Frontal cortex (tissue), 4 donors: ENCODE data around the gene TCF12. TPM values are rescaled to one million over a fixed set of nuclear protein-coding genes. Genes with fewer than 3 reads are reported as not detected.
"Not testable (repeated sequence)": the region's sequence is repeated elsewhere in the genome, so short reads cannot be mapped to it uniquely, and the experiment has no call there.

Experiments used
- DNase-seq, 2 donors: peaks; one replicate each; pipeline ENCODE4 v3.0.0; 2012; ENCODE audit warnings: low spot score in 2 of 2
- FAIRE-seq: peaks from 2 replicates; lab custom pipeline; 2012; peaks lifted over from hg19 to GRCh38; lab: Jason Lieb, UNC
- total RNA-seq: library from RNA; depleted of rRNA; stranded (reverse); fragments of >200 nt; gene quantifications from one replicate; pipeline ENCODE4 v1.2.3, GENCODE V29; 2014
- donor health status: control.
- donor health status: control.
- donor health status: control.

Gene TCF12
- total RNA-seq, 1 donor from 2014 or later = 87.2 TPM

DNA sequence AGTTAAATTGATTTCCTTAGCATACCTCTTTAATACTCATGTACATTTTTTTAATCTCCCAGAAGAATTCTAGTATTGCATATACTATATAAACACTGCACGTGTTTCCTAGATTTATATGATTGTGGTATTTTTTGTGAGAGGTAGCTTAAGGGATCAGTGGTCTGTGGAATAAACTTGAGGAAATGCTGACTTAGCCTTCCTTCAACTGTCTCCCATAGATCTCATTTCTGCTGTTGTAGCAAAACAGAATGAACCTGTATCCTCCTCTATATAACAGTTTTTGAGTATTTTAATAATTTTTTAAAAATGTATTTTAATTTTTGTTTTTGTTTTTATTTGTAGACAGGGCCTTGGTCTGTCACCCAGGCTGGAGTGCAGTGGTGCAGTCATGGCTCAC lies 86.8 kb downstream of the TCF12 start:
- DNase-seq (no peak), FAIRE-seq (no peak)

DNA sequence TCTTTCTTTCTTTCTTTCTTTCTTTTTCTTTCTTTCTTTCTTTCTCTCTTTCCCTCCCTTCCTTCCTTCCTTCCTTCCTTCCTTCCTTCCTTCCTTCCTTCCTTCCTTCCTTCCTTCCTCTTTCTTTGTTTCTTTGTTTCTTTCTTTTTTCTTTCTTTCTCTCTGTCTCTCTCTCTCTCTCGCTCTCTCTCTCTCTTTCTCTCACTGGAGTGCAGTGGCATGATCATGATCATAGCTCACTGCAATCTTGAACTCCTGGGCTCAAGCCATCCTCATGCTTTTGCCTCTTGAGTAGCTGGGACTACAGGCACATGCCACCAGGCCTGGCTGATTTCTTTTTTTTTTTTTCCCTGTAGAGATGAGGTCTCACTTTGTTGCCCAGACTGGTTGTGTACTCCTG lies 89.4 kb downstream of the TCF12 start:
- FAIRE-seq, DNase-seq: not testable (repeated sequence)

DNA sequence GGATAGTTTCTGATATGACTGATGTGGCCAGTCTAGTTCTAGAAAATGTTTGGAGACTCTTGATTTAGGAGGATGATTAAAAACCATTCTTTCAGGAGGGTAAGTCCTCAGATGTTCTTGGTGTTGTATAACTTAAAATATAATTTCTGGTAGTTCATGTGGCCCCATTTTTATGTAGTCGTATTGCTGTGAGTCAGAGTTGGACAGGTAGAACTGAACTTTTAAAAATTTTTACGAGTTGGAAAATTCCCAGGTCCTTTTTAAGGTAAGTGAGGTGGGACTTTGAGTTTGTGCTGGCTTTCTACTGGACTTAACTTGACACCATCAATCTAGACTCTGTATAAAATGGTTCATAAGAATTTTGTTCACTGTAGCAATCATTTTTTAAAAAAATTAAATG lies 92.3 kb downstream of the TCF12 start:
- DNase-seq = no peak
- no peak for FAIRE-seq

DNA sequence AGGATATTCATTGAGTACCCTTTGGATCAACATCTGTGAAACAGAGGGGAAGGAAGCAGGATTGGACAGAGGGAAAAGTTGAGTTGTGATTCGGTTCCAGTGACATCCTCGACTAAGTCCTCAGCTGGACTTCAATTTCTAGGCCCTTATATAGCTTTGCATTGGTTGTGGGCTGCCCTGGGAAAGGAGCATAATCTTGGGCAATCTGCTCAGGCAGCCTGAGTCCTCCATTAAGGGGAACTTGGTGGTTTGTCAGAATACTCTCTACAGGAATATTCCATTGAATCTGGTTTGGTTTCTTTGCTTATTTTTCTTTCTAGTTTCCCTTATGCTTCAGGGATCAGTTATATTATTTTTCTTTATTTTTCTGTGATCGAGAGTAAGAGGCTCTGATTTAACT lies 94.1 kb downstream of the TCF12 start:
- FAIRE-seq = no peak
- DNase-seq = no peak

DNA sequence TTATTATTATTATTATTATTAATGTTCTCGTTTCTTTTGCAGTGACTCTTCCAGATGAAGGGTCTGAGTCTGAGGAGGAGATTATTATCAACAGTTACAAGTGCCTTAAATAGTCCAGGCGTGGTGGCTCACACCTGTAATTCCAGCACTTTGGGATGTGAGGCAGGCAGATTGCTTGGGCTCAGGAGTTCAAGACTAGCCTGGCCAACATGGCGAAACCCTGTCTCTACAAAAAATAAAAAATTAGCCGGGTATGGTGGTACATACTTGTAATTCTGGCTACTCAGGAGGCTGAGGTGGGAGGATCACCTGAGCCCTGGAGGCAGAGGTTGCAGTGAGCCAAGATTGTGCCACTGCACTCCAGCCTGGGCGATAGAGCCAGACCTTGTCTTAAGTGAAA lies 96.5 kb downstream of the TCF12 start:
- not testable (repeated sequence) for FAIRE-seq, DNase-seq

DNA sequence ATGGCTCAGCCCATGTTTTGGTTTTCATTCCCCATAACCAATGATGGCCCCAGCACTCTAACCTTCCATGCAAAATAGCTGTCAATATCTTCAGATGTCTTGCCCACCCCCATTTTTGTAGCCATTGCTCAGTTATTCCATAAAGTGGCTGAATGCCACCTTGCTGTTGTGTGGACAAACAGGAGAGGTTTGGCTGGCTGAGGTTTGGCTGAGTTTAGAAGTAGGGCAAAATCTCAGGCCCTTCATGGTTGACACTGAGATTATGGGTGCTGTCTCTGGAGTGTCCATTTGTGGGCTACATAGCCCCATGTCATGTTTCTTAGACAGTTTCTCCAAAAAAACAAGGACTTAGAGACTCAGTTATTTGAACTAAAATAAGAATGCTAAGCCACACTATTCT lies 96.9 kb downstream of the TCF12 start:
- FAIRE-seq (no peak), DNase-seq (no peak)

DNA sequence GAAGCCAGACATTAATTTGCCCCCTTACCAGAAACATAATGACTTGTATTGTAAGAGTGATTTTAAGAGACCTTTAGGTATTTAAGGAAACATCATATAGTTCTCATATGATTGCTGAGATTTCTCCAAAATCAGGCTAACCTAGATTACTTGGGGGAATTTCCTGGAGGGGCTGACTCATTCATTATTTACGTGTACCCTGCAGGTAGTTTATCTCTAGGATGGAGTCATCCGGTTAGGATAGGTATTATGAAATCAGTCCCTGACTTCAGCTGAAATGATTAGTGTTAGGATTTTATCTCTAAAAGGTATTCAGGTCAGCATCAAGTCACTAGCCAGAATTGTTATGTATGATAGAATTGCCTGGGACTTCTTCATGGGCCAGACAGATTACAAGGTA lies 97.5 kb downstream of the TCF12 start:
- DNase-seq (no peak), FAIRE-seq (no peak)

DNA sequence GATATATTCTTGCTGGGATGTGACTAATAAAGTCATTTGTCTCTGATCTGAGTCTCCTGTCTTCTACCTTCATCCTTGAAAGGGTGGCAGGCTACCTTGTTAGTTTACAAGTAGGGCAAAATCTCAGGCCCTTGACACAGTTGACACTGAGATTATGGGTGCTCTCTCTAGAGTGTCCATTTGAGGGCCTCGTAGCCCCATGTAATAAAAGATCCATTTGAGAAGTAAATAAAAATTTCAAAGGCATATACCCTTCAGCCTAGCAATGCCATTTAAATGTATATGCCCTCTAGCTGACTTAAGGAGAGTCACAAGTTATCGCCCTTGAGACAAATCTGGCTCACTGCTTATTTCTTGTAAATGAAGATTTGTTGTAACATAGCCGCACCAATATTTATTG lies 98.6 kb downstream of the TCF12 start:
- FAIRE-seq = no peak

DNA sequence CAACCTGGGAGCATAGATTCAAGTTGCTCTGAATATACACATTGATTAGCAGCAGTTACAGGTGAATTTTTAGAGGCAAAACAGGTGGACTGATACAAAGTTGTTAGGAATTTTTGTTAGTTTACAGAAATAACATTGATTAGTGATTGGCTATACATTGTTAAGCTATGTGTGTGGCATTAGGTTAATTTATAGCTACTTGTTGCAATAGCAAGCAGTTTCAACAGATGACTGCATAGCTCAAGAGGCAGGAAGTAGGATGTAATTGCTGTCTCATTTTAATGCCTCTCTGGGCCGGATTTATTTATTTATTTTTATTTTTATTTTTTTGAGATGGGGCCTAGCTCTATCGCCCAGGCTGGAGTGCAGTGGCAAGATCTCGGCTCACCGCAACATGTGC lies 99.7 kb downstream of the TCF12 start:
- DNase-seq = no peak
- FAIRE-seq = no peak

More for the DNA sequence above, 98.6 kb downstream of the TCF12 start:
- DNase-seq = no peak

DNA sequence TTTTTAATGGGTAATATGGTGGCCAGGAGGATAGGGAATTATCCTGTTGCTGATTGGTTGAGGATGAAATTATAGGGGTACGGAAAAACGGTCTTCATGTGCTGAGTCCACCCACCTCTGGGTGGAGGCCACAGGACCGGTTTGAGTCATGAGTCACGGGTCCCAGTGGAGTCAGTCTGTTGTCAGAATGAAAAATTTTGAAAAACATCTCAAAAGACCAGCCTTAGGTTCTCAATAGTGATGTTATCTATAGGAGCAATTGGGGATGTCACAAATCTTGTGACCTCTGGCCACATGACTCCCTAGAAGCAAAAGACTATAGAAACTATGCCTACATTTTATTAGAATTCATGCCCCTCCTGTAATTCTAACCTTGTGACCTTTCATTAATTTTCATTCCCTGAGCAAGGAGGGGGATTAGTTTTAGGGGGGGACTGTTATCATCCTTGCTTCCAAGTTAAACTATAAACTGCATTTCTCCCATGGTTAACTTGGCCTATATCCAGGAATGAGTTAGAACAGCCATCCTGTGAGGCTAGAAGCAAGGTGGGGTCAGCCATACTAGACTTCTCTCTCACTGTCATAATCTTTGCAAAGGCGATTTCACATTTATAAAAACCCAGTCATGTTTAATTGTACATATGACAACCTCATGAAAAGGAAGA lies 101.2 kb downstream of the TCF12 start:
- DNase-seq = no peak
- no peak for FAIRE-seq

DNA sequence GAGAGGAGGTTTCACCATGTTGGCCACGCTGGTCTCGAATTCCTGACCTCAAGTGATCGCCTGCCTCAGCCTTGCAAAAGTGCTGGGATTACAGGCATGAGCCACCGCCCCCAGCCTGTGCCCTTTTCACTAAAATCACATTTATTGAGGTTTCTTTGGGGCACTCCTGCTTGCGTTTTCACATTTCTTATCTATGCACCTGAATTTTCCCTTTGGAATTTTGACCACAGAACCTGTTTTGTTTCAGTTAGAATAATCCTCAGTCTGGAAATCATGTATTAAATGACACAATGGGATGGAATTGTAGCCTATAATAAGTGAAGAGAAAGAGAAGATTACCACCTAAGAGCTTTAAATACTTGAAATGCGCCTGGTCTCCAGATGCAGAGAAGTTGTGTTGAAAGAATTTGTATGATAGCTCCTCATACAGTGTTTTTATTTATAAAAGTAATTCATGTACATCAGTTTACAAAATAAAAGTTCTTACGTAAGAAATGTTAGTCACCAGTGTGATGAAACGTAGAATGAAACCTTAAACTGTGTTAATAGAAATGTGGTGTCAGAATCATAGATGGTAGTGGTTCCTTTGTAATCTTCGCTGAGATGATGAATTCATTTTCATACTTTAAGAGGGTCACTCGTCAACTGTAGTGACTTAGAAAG lies 107.0 kb downstream of the TCF12 start:
- DNase-seq = no peak
- FAIRE-seq = no peak

DNA sequence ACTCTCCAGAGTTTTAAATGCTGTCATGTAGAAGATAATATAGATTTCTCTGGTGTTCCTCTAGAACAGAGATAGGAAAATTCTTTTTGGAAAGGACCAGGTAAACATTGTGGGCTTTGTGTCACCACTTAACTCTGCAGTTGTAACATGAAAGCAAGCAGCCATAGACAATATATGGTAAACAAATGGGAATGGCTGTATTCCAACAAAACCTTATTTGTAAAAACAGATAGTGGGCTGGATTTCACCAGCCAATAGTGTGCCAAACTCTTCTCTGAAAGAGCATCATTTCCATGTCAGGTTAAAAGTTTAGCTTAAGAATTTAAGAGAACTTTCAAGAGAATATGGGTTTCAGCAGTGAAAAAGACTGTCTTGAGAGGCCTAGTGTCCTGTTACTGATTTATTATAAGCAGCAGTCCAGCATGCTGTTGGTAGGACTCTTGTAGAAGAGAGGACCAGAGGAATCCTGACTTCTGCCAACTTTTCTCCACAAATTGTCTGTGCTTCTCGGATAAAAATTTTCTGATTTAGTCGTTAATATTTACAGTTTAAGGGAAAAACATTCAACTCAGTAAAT lies 107.7 kb downstream of the TCF12 start:
- DNase-seq (no peak), FAIRE-seq (no peak)

DNA sequence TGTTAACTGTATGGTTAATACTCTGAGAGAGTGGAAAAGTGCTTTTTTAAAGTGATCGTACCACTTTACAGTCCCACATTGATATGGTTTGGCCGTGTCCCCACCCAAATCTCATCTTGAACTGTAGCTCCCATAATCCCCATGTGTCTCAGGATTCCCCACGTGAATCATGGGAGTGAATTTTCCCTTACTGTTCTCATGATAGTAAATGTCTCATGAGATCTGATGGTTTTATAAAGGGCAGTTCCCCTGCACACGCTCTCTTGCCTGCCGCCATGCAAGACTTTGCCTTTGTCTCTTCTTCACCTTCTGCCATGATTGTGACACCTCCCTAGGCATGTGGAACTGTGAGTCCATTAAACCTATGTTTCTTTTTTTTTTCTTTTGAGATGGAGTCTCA lies 109.2 kb downstream of the TCF12 start:
- DNase-seq (no peak), FAIRE-seq (no peak)

DNA sequence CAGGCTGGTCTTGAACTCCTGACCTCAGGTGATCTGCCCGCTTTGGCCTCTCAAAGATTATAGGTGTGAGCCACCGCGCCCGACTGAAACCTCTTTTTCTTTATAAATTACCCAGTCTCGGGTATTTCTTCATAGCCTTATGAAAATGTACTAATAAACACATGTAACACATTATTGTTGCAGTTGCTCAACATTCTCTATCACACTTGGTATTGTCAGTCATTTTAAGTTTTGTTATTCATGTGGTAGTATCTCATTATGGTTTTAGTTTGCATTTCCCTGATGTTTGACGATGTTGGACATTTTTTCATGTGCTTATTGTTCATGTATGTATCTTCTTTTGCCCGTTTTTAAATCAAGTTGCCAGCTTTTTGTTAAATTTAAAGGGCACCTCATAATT lies 109.7 kb downstream of the TCF12 start:
- no peak for FAIRE-seq

DNA sequence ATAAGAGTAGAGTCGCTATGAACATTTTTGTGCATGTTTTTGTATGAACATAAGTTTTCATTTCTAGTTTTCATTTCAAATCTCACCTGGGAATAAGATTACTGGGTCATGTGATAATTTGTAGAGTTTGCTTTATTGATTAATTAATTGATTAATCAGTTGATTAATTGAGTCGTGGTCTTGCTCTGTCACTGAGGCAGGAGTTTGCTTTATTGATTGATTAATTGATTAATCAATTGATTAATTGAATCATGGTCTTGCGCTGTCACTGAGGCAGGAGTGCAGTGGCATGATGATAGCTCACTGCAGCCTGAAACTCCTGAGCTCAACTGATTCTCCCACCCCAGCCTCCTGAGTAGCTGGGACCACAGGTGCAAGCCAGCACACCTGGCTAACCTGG lies 111.6 kb downstream of the TCF12 start:
- FAIRE-seq = no peak
- DNase-seq = no peak

More for the DNA sequence above, 109.7 kb downstream of the TCF12 start:
- no peak for DNase-seq

DNA sequence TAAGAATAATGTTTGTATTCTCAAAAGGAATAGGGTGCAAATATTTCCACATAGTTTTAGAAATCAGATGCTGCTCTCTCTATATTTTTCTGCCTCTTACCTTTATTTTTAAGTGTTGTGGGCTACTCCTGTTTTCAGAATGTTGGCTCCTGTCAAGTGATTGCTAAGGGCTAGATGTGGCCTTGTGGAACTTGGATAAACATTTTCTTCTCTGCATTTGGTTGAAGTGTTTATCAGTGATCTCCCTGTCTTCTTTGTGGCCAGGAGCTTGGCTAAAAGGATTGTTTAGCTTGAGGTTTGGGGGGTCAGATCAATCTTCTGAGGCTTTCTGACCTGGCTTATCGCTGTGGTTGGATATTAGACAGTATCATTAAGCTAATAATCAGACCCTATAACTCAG lies 112.6 kb downstream of the TCF12 start:
- DNase-seq (no peak), FAIRE-seq (no peak)

DNA sequence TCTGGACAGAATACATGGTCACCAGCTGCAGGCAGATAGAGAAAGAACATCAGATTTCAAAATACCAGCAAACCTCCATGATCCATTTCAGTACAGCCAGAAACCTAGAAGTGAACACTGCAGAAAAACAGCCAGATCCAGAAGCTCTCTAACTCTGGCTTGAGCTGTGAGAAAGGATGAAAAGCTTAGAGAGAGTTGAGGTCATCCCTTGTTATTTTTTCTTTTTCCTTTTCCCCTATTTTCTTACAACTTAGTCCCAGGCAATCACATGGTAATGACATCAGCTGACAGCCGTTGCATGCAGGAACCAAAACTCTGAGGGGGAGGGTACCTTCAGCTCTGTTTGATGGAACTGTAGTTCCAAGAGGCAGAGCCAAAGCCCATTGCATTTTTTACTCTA lies 113.2 kb downstream of the TCF12 start:
- DNase-seq (peak in 1 of 2 donors; percentile 20), FAIRE-seq (no peak)

DNA sequence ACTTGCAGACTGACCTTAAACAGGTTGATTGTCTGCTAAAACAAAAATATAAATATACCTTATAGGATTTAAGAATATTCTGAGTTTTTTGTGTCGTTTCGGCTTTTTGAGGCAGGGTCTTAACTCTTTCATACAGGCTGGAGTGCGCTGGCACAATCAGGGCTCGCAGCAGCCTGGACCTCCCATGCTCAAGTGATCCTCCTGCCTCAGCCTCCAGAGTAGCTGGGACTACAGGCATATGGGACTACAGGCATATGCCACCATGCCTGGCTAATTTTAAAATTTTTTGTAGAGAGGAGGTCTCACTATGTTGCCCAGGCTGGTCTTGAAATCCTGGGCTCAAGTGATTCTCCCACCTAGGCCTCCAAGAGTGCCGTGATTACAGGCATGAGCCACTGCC lies 113.9 kb downstream of the TCF12 start:
- DNase-seq (no peak), FAIRE-seq (no peak)

DNA sequence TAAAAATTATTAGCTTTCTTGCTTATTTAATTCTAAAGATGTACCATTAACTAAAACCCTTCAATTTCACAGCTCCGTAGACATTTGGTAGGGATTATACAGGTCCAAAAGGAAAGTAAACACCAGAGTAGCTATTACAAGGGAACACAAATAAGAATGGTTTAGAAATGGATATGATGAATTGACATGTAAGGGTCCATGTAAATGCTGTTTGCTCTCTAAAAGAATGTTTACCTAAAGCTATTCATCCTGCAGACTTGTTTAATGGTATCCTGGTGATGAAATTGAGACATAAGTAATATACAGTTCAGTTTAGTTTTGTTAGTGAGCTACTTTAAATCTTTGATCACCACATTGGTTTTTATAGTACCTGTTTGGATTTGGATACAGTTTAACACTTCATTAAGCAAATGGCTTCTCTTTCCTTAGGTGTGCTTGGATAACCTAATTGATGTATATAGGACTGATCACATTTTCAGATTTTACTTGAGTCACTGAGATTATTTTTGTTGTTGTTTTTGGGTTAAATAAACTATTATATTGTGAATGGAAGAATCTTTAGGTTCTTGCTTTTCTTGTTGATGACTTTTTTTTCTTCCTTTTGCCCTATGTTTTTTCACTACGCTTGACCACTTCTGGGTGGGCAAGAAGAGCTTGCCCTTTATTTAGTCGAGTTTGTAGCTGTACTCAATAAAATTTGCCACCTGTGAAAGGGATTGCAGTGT lies 115.4 kb downstream of the TCF12 start:
- no peak for FAIRE-seq
- DNase-seq = no peak

DNA sequence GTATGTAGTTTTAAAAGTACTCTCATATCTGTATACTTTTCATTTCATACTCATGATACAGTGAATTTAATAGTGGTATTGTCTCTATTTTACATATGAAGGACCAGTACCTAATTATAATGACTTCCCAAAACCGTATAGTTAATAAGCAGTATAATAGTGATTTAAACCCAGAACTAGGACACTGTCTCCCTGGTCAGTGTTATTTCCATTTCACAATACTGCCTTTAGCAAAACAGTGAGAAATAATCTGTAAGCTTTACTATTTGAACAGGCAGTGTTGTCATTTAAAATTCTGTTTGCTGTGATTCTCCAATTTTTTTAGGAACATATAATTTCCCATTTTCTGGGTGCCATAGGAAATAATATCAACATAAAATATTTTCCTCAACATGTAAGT lies 116.2 kb downstream of the TCF12 start:
- DNase-seq = no peak

DNA sequence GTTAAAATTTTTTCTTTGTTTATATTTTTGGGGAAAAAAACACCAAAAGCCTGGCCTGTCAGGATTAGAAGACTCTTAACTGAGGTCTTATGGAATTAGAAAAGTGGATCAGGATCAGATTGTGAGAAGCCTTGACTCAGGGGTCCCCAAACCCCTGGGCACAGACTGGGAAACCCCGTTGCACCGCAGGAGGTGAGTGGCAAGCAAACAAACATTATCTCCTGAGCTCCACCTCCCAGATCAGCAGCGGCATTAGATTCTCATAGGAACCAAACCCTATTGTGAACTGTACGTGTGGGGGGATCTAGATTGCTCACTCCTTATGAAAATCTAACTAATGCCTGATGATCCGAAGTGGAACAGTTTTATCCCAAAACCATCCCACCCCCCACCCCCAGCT lies 117.2 kb downstream of the TCF12 start:
- DNase-seq = no peak
- no peak for FAIRE-seq

More for the DNA sequence above, 116.2 kb downstream of the TCF12 start:
- FAIRE-seq = no peak
